DOHH2 (cell line): ENCODE results near the gene JAK1.
A peak's percentile ranks its signal among the peaks of the same experiment; 100 is the strongest.

ENCODE experiments used
- H3F3A ChIP-seq: fragments of 200-600 bp; sonication (generic), shearing (Covaris generic); 2 replicates; pipeline ENCODE4 v1.6.0; 2016; ENCODE audit warnings: antibody characterized with exemption, mild to moderate bottlenecking; ENCODE audit not compliant: control insufficient read depth, insufficient read depth
- H3K27ac ChIP-seq: fragments of 200-600 bp; sonication (generic); 2 replicates; pipeline ENCODE4 v1.5.1; 2014; ENCODE audit warnings: low read depth, mild to moderate bottlenecking, low read length, moderate library complexity
- H3K27me3 ChIP-seq: fragments of 200-600 bp; sonication (generic); 2 replicates; pipeline ENCODE4 v1.6.1; 2014; ENCODE audit warnings: mild to moderate bottlenecking, low read length, mixed read lengths; ENCODE audit not compliant: control insufficient read depth
- H3K36me3 ChIP-seq: fragments of 200-600 bp; sonication (generic); 2 replicates; pipeline ENCODE4 v1.6.1; 2014; ENCODE audit warnings: mild to moderate bottlenecking, low read length, moderate library complexity, mixed read lengths; ENCODE audit not compliant: control insufficient read depth
- H3K4me1 ChIP-seq: fragments of 200-600 bp; sonication (generic); 2 replicates; pipeline ENCODE4 v1.6.1; 2014; ENCODE audit warnings: mild to moderate bottlenecking, low read length, mixed read lengths; ENCODE audit not compliant: control insufficient read depth
- H3K4me2 ChIP-seq: fragments of 200-600 bp; sonication (generic); 2 replicates; pipeline ENCODE4 v1.6.0; 2014; ENCODE audit warnings: mild to moderate bottlenecking, low read length, moderate library complexity
- H3K4me3 ChIP-seq: fragments of 200-600 bp; sonication (generic); 2 replicates; pipeline ENCODE4 v1.5.1; 2014; ENCODE audit warnings: mild to moderate bottlenecking, low read length, mixed read lengths
- H3K79me2 ChIP-seq: fragments of 200-600 bp; sonication (generic); 2 replicates; pipeline ENCODE4 v1.6.1; 2014; ENCODE audit warnings: mild to moderate bottlenecking, low read length, mixed read lengths; ENCODE audit not compliant: control insufficient read depth
- H3K9me2 ChIP-seq: fragments of 200-600 bp; sonication (generic); replicated peaks from 2 replicates; pipeline ENCODE4 v1.6.1; 2014; ENCODE audit warnings: mild to moderate bottlenecking, low read length, mixed read lengths; ENCODE audit not compliant: control insufficient read depth
- H3K9me3 ChIP-seq: fragments of 200-600 bp; sonication (generic); 2 replicates; pipeline ENCODE4 v1.6.1; 2014; ENCODE audit warnings: antibody characterized with exemption, low read length, mixed read lengths; ENCODE audit not compliant: control insufficient read depth, insufficient read depth
- H4K20me1 ChIP-seq: fragments of 200-600 bp; sonication (generic); 2 replicates; pipeline ENCODE4 v1.6.0; 2014; ENCODE audit warnings: low read depth, mild to moderate bottlenecking, antibody characterized with exemption, low read length, moderate library complexity; ENCODE audit not compliant: control insufficient read depth, insufficient read depth
- CTCF ChIP-seq: fragments of 200-600 bp; sonication (generic); IDR thresholded peaks from one replicate; pipeline ENCODE4 v1.5.1; 2014; ENCODE audit warnings: antibody characterized with exemption, mild to moderate bottlenecking, low read depth, low read length; ENCODE audit not compliant: poor library complexity, severe bottlenecking
- EZH2phosphoT487 ChIP-seq: fragments of 200-600 bp; sonication (generic); IDR thresholded peaks from 2 replicates; pipeline ENCODE4 v1.6.1; 2017; ENCODE audit warnings: borderline replicate concordance, mild to moderate bottlenecking, antibody characterized with exemption, low read length, moderate library complexity, mixed read lengths

The JAK1 gene

GRCh38 chr1:64829411-64830029 is 136.8 kb downstream of the JAK1 start:
- Histone ChIP-seq H3K9me2 (no peaks in the 10 kb centered on the region), H3K4me3 (no peak overlapping the region), H4K20me1 (no peaks in the 10 kb centered on the region), H3K4me1 (peaks cover 18% of the 10 kb centered on the region), H3K27ac (no peak overlapping the region), H3K27me3 (no peaks in the 10 kb centered on the region), H3K36me3 (peaks cover 31% of the 10 kb centered on the region), H3K9me3 (no peaks in the 10 kb centered on the region), H3F3A (no peaks in the 10 kb centered on the region; the same call in 1 of the 2 replicates), H3K4me2 (no peak overlapping the region), H3K79me2 (no peaks in the 10 kb centered on the region)
- TF ChIP-seq EZH2phosphoT487 (no peak), CTCF (no peak)

GRCh38 chr1:64828829-64829228 is 137.5 kb downstream of the JAK1 start:
- H3K27me3 ChIP-seq: no peaks in the 10 kb centered on the region
- no peaks in the 10 kb centered on the region for H4K20me1 ChIP-seq
- H3K27ac ChIP-seq: no peak overlapping the region
- H3K9me3 ChIP-seq: no peaks in the 10 kb centered on the region
- no peaks in the 10 kb centered on the region for H3K79me2 ChIP-seq
- TF ChIP-seq CTCF (no peak), EZH2phosphoT487 (no peak)
- H3K4me1 ChIP-seq: peaks cover 18% of the 10 kb centered on the region
- no peak overlapping the region for H3K4me3 ChIP-seq
- no peaks in the 10 kb centered on the region for H3K9me2 ChIP-seq
- H3K36me3 ChIP-seq: peaks cover 25% of the 10 kb centered on the region
- H3K4me2 ChIP-seq: 0 out of 2 replicates have a peak overlapping the region, but pooled peaks have one; percentile 15
- H3F3A ChIP-seq: no peaks in the 10 kb centered on the region; the same call in 1 of the 2 replicates

DNA sequence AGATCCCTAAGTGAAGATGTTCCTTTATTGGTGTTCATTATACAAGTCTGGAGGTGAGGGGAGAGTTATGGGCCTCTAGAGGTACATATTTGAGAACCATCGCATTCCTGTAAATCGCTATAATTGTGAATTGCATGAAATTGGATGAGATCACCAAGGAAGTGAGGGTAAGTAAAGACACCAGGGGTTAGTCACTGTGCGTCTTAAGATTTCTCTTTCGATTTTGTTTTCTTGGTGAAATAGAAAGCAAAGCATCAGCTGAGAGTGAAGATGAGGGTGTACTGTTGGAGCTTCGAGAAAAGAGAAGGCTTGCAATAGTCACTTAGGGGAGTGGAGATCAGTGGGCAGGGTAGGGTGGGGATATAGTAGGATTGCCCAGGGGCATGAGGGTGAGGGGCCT is 139.4 kb downstream of the JAK1 start:
- no peaks in the 10 kb centered on the region for H3K9me3 ChIP-seq
- no peak overlapping the region for H3K27ac ChIP-seq
- no peaks in the 10 kb centered on the region for H3K79me2 ChIP-seq
- no peaks in the 10 kb centered on the region for H3K27me3 ChIP-seq
- H3K4me3 ChIP-seq: no peak overlapping the region
- H3F3A ChIP-seq: peaks cover 5% of the 10 kb centered on the region
- H4K20me1 ChIP-seq: no peaks in the 10 kb centered on the region
- no peak overlapping the region for H3K4me2 ChIP-seq
- H3K4me1 ChIP-seq: peaks cover 18% of the 10 kb centered on the region
- no peaks in the 10 kb centered on the region for H3K9me2 ChIP-seq
- peaks cover 6% of the 10 kb centered on the region for H3K36me3 ChIP-seq
- no peak for TF ChIP-seq EZH2phosphoT487
- no peak for TF ChIP-seq CTCF
